ENCODE results near the gene SUMF2.
"Not testable (repeated sequence)": the region's sequence is repeated elsewhere in the genome, so short reads cannot be mapped to it uniquely, and the experiment has no call there.

SUMF2 gene

DNA sequence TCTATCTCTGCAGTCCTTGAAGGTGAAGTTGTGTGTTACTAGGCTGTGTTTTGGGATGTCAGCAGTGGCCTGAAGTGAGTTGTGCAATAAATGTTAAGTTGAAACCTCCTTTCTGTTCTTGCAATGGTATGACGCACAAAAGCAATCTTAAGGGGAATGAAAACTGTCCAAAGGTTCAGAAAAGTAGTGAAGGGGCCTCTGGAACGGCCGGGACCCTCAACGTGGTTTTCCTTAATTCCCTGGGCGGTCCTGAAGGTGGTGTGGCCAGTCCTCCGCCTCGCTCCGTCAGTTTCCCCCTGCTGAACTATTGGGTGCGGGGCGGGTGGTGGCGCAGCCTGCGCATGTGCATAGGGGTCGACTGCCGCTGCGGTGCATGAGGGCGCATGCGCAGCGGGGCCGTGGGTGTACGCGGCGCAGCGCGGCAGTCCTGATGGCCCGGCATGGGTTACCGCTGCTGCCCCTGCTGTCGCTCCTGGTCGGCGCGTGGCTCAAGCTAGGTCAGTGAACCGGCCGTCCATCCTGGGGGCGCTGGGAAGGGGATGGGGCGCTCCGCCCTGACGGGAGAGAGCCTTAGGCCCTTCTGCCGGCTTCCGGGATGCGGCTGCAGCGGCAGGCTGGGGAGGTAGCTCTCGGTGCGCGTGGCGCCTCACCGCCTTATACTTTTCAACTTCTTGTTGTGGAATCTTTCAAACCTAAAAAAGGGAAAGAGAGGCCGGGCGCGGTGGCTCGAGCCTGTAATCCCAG is at the start of gene SUMF2:
Gene SUMF2, plus strand, starts transcription at position 405 of the 744 bp plus-strand sequence. Its CDS starts 26 bp downstream, at position 431.
- DNase-seq: peak; percentile 94

DNA sequence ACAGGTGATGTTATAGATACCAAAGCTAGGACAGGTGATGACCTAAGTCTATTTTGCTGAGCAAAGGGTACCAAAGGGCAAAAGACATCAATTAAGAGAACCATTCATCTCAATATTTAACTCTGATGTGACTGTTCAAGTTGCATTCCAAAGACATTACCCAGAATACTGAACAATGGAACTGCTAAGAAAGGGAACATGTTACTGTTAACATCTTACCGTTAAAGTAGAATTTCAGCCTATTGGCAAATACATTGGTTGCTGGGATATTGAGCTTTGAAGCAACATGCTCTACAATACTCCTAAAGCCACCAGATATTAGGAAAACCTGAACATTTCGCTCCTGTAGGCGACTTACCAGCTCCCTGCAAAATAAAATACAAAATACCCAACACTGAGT is 47.1 kb upstream of the SUMF2 start:
- DNase-seq: not testable (repeated sequence)

DNA sequence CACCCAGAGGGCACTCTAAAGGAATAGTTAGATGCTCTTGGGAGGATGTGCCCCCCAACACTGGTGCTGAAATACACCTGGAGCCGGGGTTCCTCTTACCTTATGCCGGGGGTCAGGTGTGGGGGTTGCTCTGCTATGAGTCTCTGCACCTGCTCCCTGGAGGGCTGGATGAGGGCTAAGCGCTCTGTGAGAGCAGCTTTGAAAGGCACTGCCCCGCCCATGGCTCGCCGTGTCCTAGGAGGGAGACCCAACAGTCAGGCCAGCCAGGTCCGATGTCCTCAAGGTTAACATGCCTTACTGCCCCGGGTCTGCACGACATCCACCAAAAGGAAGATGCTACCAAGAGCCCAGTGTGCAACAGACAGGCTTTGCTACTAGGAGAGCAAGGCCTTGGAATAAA is 44.6 kb upstream of the SUMF2 start:
- no peak for DNase-seq

DNA sequence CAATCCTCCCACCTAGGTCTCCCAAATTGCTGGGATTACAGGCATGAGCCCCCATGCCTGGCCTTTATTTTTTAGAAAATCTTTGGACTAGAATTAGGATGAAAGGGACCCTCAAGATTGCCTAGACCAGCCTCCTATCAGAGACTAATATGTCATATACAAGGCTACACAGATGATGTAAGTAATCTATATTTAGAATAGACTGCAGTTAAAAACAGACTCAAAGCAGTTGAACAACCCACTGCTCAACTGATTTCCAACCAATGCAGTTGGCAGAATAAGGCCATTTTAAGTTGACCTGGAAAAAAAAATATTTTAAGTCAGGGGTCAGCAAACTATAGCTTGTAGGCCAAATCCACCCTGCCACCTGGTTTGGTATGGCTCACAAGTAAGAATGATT is 40.6 kb upstream of the SUMF2 start:
- no peak for DNase-seq

DNA sequence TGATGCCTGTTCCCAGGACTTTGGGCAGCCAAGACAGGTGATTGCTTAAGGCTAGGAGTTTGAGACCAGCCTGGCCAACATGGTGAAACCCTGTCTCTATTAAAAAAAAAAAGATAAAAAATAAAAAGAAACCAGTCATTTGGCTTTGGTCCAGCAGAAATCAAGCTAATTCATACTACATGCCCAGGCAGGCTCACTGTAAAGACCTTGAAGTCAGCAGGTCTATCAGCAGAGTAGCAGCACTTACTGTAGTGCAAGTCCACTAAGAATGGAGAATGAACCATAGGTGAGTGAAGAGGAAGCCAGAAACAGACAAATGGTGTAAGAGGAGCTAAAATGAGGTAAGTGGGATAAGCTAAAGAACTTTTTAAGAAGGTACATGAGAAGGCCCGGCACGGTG is 37.5 kb upstream of the SUMF2 start:
- no peak for DNase-seq

DNA sequence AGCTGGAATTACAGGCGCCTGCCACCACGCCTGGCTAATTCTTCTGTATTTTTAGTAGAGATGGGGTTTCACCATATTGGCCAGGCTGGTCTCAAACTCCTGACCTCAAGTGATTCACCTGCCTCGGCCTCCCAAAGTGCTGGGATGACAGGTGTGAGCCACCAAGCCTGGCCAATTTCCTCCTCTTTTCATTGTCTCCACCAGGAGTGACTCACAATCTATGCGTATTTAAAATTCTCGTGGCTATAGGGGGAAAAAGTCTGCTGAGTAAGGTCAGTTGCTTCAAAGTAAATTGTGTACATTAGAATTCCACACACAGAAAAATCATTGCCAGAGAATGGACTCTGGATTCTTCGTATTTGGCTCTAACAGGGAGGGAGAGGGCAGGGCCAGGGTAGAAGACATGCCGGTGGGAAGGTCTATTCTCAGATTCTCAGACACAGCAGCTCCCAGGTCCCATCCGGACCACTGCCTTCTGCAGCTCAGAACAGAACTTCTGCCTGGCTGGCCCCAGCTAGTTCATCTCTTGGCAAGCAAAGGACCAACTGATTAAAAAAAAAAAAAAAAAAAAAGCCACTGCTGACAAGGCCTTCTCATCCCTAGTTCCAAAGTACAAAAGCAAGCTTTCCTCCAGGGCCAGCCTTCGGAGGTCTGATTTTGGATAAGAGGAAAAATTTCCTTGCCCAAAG is 35.0 kb upstream of the SUMF2 start:
- DNase-seq: no peak

DNA sequence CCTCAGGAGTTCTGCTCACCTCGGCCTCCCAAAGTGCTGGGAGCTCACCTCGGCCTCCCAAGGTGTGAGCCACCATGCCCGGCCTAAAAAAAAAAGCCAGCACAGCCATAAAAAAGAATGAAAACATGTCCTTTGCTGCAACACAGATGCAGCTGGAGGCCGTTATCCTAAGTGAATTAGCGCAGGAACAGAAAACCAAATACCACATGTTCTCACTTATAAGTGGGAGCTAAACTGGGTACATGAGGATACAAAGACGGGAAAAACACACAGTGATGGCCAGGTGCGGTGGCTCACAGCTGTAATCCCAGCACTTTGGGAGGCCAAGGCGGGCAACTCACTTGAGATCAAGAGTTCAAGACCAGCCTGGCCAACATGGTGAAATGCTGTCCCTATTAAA is 33.7 kb upstream of the SUMF2 start:
- no peak for DNase-seq

DNA sequence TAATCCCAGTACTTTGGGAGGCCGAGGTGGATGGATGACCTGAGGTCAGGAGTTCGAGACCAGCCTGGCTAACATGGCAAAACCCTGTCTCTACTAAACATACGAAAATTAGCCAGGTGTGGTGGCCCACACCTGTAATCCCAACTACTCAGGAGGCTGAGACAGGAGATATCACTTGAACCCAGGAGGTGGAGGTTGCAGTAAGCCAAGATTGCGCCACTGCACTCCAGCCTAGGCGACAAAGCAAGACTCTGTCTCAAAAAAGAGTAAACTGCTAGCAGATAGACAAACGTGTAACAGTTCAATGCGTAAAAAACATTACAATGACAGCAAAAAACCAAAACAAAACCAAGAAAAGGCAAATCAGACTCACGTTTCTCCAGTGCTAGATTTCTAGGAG is 32.5 kb upstream of the SUMF2 start:
- DNase-seq: not testable (repeated sequence)

DNA sequence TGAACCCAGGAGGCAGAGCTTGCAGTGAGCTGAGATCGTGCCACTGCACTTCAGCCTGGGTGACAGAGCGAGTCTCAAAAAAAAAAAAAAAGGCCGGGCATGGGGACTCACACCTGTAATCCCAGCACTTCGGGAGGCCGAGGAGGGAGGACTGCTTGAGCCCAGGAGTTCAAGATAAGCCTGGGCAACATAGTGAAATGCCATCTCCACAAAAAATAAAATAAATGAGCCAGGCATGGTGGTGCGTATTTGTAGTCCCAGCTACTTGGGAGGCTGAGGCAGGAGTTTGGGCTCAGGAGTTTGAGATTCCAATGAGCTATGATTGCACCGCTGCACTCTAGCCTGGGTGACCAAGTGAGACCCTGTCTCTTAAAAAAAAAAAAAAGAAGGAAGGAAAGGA is 31.5 kb upstream of the SUMF2 start:
- not testable (repeated sequence) for DNase-seq

DNA sequence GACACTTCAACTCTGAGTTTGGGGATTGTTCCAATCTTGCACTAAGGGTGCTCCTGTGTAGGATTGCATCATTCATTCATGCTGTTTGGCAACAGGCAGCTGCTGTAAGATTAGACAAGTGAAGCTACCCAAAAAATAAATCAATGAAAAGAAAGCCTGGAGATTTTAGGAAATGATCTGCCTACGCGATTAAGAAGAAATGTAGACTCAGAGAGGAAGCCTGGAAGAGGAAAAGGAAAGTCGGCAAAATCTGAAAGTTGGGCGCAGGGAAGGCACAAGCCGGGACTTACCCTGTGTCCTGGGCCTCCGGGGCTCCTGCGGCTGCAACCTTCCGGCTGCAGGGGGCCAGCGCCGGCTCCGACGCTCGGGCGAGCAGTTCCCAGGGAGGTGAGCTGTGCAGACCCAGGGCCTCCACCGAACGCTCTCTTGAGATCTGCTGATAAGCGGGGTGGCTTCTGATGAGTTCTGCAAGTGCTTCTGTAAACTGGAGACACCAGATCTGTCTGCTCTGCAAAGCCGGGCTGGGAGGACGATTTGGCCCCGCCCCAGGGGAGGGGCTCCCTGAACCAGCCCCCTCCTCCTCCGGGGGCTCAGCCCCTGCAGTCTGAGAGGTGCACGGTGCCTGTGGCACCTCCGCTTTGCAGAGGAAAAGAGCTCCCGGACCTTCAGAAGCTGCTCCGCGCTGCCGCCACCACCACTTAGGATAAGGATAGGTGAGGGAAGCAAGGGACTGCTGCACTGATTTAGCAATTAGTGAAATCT is 30.2 kb upstream of the SUMF2 start:
- peak; percentile 83 for DNase-seq

DNA sequence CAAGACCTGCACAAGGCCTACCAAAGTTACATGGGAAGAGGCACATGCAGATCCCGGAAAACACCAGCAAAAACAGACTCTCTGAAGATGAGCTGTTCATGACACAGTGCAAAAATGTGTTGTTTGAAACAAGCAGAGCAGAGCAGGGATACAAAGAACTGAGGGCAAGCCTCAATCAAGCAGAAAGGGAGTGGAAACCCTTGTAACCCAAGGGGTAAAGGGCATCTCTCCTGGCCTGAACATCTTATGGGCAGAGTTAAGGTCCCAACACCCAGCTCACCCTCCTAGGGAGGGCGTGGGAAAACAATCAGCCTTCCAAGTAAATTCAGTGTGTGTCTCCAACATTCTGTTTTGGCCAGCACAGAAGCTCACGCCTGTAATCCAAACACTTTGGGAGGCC is 23.4 kb upstream of the SUMF2 start:
- DNase-seq: no peak

DNA sequence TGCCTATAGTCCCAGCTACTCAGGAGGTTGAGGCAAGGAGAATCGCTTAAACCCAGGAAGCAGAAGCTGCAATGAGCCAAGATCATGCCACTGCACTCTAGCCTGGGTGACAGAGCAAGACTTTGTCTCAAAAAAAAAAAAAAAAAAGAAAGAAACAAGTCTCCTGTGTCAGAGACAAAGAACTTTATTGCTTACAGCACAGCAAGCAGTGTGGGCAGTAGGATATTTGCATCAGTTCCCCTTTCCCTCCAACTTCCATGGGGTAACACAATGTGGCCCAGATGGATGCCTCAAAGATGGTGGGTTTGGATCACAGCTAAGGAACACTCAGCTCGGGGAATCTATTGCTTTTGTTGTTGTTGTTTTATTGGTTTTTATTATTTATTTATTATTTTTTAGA is 18.3 kb upstream of the SUMF2 start:
- DNase-seq: not testable (repeated sequence)

DNA sequence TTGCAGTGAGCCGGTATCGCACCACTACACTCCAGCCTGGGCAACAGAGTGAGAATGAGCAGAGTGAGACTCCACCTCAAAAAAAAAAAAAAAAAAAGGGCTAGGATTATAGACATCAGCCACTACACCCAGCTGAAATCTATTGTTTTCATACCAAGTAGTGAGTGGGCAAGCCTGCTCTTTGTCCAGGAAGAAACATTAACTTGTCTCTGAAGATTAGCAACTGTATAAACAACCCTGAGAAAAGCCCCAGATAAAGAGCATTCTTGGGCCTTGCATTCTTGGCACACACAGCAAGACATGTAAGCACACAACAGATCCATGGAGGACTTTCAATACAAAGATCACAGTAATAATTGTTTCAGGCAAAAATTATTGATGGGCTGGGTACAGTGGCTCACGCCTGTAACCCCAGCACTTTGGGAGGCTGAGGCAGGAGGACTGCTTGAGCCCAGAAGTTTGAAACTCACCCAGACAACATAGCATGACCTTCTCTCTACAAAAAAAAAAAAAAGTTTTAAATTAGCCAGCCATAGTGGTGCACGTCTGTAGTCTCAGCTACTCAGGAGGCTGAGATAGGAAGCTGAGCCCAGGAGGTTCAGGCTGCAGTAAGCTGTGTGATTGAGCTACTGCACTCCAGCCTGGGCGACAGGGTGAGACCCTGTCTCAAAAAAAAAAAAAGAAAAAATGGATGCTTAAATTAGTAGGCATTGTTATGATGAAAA is 17.2 kb upstream of the SUMF2 start:
- DNase-seq: no peak

DNA sequence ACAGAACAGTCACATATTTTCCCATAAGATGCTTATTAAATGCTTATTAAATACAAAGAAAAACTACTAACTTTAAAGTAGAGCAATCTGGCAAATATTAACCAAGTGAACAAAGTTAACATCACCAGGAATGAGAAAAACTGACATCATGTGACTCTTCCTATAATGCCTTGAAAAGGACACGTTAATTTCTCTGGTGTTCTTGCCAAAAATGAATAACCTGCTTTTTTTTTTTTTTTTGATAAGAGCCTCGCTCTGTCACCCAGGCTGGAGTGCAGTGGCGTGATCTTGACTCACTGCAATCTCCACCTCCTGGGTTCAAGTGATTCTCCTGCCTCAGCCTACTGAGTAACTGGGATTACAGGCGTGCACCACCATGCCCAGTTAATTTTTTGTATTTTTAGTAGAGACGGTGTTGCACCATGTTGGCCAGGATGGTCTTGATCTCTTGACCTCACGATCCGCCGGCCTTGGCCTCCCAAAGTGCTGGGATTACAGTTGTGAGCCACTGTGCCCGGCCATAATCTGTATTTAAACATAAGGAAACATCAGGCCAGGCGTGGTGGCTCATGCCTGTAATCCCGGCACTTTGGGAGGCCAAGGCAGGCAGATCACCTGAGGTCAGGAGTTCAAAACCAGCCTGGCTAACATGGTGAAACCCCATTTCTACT is 16.5 kb upstream of the SUMF2 start:
- not testable (repeated sequence) for DNase-seq

DNA sequence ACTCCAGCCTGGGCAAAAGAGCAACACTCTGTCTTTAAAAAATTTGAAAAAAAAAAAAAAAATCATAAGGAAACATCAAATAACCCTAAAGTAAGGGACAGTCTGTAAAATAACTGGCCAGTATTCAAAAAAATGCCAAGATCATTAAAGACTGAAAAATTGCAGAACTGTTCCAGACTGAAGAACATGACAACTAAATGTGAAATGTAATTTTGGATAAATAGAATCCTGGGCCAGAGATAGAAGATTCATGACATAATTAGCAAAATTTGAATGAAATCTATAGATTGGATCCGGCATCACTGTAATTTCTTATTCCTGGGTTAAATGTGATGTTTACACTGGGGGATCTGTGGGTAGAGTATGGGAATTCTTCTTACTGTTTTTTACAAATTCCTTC is 15.8 kb upstream of the SUMF2 start:
- no peak for DNase-seq

DNA sequence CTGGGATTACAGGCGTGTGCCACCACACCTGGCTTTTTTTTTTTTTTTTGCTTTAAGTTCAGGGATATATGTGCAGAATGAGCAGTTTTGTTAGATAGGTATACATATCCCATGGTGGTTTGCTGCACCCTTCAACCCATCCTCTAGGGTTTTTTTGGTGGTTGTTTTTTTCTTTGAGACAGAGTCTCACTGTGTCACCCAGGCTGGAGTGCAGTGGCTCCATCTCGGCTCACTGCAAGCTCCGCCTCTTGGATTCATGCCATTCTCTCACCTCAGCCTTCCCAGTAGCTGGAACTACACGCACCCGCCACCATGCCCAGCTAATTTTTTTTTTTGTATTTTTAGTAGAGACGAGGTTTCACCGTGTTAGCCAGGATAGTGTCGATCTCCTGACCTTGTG is 15.3 kb upstream of the SUMF2 start:
- peak; percentile 39 for DNase-seq

DNA sequence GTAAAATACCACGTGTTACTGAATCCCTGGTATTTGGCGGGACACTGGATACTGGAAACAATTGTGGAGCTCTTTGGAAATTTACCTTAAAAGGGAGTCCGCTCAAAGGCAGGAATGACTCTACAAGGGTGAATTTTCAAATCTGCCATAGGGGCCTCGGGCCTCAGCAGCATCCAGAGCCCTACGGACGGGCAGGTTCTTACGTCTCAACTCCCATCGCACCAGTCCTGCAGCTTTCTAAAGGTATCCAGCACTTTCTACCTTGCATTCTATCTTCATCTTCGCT is 13.1 kb upstream of the SUMF2 start:
- no peak for DNase-seq

DNA sequence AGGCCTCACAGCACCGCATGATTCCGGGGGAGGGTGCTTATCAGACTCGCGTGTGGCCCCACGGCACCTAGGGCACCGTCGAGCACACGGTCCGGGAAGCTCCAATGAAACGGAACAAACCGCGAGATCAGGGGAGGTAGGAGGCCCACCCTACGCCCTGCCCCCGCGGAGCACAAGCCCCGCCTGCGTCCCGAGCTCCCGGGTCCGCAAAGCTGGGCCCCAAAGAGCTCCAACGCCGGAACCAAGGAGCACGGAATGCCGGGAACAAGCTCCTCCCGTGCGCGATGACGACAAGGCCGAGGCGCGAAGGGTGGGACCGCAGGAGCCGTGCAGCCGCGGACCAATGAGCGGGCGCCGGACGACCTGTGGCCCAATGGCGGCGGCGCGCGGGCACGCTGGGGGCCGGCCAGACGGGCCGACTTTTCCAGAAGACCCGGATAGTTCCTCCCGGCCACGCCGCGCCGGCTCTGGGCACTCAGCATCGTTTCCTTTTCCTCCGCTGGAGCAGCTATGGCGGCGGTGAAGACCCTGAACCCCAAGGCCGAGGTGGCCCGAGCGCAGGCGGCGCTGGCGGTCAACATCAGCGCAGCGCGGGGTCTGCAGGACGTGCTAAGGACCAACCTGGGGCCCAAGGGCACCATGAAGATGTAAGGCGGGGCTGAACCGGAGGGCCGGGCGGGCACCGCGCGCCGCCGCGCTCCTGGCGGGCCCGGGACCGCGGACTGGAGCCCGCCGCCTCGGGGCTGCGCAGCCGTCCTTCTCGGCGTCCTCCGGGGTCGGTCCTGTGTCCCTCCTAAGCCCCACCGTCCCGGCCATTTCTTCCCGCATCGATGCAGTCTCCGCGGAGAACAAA is 12.5 kb upstream of the SUMF2 start, which contains the start of the genes CCT6A and PSPH:
Gene CCT6A, plus strand, starts transcription at position 427 of the 853 bp plus-strand sequence. Its CDS starts 84 bp downstream, at position 511.
Gene PSPH, minus strand, starts transcription at position 106 of the 853 bp plus-strand sequence. CDS start 30,232 bp downstream, outside the sequence.
- DNase-seq: peak; percentile 98

DNA sequence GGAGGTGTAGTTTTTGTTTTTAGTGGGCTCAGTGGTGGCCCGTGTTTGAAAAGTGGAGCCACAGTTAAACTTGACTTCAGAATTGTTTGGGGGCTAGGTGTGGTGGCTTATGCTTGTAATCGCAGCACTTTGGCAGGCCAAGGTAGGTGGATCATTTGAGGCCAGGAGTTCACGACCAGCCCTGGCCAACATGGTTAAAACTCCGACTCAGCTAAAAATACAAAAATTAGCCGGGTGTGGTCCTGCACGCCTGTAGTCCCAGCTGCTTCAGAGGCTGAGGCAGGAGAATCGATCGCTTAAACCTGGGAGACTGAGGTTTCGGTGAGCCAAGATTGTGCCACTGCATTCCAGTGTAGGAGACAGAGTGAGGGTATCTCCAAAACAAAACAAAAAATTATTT is 10.7 kb upstream of the SUMF2 start:
- DNase-seq: no peak

DNA sequence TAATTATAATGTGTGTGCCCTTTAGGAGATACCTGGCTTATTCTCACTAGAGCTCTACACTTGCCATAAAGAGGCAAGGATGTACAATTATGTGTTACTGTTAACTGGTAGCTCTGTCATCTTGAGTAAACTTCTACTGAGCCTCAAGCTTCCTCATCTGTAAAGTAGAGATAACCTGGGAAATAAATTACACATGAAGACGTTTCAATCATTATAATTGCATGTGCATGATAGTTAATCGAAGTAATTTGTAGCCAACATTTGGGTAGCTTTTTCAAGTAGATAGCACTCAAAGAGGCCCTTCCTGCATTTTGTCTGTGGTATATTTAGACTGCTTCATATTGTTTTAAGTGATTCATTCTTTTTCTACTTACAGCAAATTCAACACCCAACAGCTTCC is 10.1 kb upstream of the SUMF2 start:
- no peak for DNase-seq

DNA sequence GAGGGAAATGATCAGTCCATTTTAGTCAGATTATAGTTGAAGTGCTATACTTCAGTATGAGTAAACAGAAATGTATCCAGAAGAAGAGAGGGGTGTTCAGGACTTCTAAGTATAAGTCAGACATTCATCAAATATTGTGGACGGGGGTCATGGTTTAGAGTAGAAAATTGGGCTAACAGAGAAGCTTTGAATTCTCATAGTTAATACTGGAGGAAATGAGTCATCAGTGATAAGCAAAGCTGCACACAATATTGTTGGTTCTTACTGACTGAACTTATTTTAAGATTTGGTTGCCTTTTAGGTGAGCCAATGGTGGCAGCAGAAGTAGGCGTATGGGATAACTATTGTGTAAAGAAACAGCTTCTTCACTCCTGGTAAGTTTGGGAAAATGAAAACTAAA is 1.7 kb upstream of the SUMF2 start:
- no peak for DNase-seq

DNA sequence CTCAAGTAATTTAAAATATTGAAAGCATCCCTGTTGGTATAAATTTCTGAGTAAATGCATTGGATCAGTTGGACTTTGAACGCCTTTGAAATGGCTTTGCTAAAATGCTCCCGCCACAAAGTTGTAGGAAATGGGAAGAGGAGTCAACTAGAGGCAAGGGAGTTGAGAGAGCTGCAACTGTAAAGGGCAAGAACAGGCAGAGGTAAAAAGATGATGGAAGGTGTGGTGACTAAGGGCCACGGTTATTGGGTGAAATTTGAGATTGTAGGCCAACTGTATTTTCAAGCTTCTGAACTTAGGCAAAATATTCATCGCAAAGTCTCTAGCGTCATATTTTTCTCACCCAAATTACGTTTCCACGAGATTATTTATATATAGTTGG is 595 bp upstream of the SUMF2 start:
- DNase-seq: no peak

All from NCI-H1092 treated with DMSO at 0.1 percent for 48 hours (cell line).